GM23248 (cell line): Measurements from ENCODE around the gene BRWD1.

Experiments
- EZH2 ChIP-seq: fragments of 200-600 bp; sonication (generic); IDR thresholded peaks from 2 replicates; pipeline ENCODE4 v1.6.1; 2018; ENCODE audit warnings: antibody characterized with exemption, mild to moderate bottlenecking; ENCODE audit not compliant: insufficient read depth, poor library complexity, severe bottlenecking
- EZH2phosphoT487 ChIP-seq: fragments of 200-600 bp; sonication (generic); IDR thresholded peaks from 2 replicates; pipeline ENCODE4 v1.6.1; 2018; ENCODE audit warnings: antibody characterized with exemption, moderate library complexity, mild to moderate bottlenecking, low read depth; ENCODE audit not compliant: insufficient read depth

GRCh38 chr21:39198800-39199199 is 114.6 kb downstream of the BRWD1 start:
- TF ChIP-seq EZH2 (no peak), EZH2phosphoT487 (no peak)
